OCI-LY3 (cell line): ENCODE results near the gene ABCB8.

Experiments
- EZH2phosphoT487 ChIP-seq: fragments of 200-600 bp; shearing (Covaris generic); IDR thresholded peaks from 2 replicates; pipeline ENCODE4 v1.6.1; 2018; ENCODE audit warnings: antibody characterized with exemption, mixed run types, low read depth
- TF ChIP-seq, protein P1 (sequence below): fragments of 200-600, 300-600 bp; sonication (generic); IDR thresholded peaks from 2 replicates; pipeline ENCODE4 v1.5.1; 2014; ENCODE audit warnings: antibody characterized with exemption, low read length, low read depth

- TF ChIP-seq, protein P1, sequence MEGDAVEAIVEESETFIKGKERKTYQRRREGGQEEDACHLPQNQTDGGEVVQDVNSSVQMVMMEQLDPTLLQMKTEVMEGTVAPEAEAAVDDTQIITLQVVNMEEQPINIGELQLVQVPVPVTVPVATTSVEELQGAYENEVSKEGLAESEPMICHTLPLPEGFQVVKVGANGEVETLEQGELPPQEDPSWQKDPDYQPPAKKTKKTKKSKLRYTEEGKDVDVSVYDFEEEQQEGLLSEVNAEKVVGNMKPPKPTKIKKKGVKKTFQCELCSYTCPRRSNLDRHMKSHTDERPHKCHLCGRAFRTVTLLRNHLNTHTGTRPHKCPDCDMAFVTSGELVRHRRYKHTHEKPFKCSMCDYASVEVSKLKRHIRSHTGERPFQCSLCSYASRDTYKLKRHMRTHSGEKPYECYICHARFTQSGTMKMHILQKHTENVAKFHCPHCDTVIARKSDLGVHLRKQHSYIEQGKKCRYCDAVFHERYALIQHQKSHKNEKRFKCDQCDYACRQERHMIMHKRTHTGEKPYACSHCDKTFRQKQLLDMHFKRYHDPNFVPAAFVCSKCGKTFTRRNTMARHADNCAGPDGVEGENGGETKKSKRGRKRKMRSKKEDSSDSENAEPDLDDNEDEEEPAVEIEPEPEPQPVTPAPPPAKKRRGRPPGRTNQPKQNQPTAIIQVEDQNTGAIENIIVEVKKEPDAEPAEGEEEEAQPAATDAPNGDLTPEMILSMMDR: no peak
- TF ChIP-seq EZH2phosphoT487: no peak
Measured at GRCh38 chr7:151032936-151033863, 5.0 kb downstream of the ABCB8 start.
